ENCODE data around the gene SPATA2L.

SPATA2L gene

GRCh38 chr16:89709716-89710432, 8.4 kb upstream of the SPATA2L start:
- TF ChIP-seq ZFX (IDR thresholded peaks at IDR 0.05): no peak
- TF ChIP-seq, protein P1, sequence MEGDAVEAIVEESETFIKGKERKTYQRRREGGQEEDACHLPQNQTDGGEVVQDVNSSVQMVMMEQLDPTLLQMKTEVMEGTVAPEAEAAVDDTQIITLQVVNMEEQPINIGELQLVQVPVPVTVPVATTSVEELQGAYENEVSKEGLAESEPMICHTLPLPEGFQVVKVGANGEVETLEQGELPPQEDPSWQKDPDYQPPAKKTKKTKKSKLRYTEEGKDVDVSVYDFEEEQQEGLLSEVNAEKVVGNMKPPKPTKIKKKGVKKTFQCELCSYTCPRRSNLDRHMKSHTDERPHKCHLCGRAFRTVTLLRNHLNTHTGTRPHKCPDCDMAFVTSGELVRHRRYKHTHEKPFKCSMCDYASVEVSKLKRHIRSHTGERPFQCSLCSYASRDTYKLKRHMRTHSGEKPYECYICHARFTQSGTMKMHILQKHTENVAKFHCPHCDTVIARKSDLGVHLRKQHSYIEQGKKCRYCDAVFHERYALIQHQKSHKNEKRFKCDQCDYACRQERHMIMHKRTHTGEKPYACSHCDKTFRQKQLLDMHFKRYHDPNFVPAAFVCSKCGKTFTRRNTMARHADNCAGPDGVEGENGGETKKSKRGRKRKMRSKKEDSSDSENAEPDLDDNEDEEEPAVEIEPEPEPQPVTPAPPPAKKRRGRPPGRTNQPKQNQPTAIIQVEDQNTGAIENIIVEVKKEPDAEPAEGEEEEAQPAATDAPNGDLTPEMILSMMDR (conservative IDR thresholded peaks at IDR 0.05): no peak
- H3K27ac ChIP-seq: no peak overlapping the region

GRCh38 chr16:89709166-89709565, 7.7 kb upstream of the SPATA2L start:
- no peak overlapping the region for H3K27ac ChIP-seq
- no peak for TF ChIP-seq ZFX (IDR thresholded peaks at IDR 0.05)
- TF ChIP-seq, protein P1 (conservative IDR thresholded peaks at IDR 0.05): no peak

- TF ChIP-seq, protein P1 (conservative IDR thresholded peaks at IDR 0.05): no peak
- TF ChIP-seq ZFX (IDR thresholded peaks at IDR 0.05): no peak
- H3K27ac ChIP-seq: no peak overlapping the region
Observed at GRCh38 chr16:89708481-89708931, 7.0 kb upstream of the SPATA2L start.

DNA sequence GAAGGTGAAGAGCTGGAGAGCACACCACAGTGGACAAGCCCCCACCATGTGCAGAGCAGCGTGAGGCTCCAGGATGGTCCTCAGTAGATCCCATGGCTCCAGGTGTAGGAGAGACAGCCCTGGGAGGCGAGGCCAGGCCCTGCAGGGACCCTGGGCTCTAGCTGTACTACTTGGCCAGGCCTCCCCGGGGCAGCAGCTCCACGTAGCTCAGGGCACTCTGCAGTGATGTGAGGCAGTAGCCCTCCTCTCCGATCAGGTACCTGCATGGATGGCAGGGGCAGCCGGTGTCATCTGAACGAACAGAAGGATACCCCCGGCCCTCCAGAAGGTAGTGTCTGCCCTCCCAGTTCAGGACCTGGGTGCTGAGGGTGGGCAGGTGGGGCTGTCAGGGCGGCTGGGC, 6.2 kb upstream of the SPATA2L start:
- H3K27ac ChIP-seq: no peak overlapping the region
- TF ChIP-seq, protein P1 (conservative IDR thresholded peaks at IDR 0.05): no peak

GRCh38 chr16:89706518-89707260, 5.2 kb upstream of the SPATA2L start:
- no peak for TF ChIP-seq ZFX (IDR thresholded peaks at IDR 0.05)
- TF ChIP-seq, protein P1 (conservative IDR thresholded peaks at IDR 0.05): no peak
- no peak overlapping the region for H3K27ac ChIP-seq

- H3K27ac ChIP-seq: peak overlapping the region; percentile 19; the same call in 1 of the 2 replicates
- TF ChIP-seq ZFX (IDR thresholded peaks at IDR 0.05): no peak
- TF ChIP-seq, protein P1 (conservative IDR thresholded peaks at IDR 0.05): no peak
Observed at GRCh38 chr16:89705006-89705405, 3.5 kb upstream of the SPATA2L start.

DNA sequence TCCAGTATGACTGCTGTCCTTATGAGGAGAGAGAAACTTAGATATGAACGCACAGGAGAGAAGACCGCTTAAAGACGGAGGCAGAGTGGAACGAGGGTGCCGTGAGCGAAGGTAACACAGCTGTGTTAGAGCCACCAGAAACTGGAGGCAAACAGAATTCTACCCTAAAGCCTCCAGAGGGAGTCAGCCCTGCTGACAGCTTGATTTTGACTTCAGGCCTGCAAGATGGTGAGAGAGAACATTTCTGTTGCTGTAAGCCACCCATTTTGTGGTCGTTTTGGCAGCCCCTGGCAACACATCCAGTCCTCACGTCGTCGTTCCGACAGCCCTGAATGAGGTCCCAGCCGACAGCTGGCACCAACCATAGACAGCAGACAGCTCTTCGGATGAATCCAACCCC, 2.8 kb upstream of the SPATA2L start:
- peak overlapping the region; percentile 19; the same call in 1 of the 2 replicates for H3K27ac ChIP-seq
- TF ChIP-seq, protein P1 (conservative IDR thresholded peaks at IDR 0.05): no peak
- no peak for TF ChIP-seq ZFX (IDR thresholded peaks at IDR 0.05)

Data from C4-2B (cell line).